Erythroblast (primary cell): ENCODE data around the gene MED12L.

Source experiments
- GATA1 ChIP-seq: IDR thresholded peaks from 2 replicates; pipeline ENCODE4 v1.6.1; 2011; ENCODE audit warnings: low read depth, mild to moderate bottlenecking, control low read depth, low read length, moderate library complexity
- POLR2A ChIP-seq: IDR thresholded peaks from 2 replicates; pipeline ENCODE4 v1.6.1; 2011; ENCODE audit warnings: mild to moderate bottlenecking, low read length

- TF ChIP-seq POLR2A (no peak), GATA1 (no peak)
Observed at GRCh38 chr3:151357463-151357850, 272.0 kb downstream of the MED12L start.
